Upper lobe of right lung (tissue), 1 donor: Measurements from ENCODE around the gene PRSS56. TPM values are rescaled to one million over a fixed set of nuclear protein-coding genes. Genes with fewer than 3 reads are reported as not detected.
A peak's percentile ranks its signal among the peaks of the same experiment; 100 is the strongest.

ENCODE experiments used
- ATAC-seq: fragments of 200-7000 bp; cut with Tn5 transposase; one replicate; pipeline ENCODE4 v1.9.1; 2020; ENCODE audit warnings: mild to moderate bottlenecking, moderate library complexity
- DNase-seq: peaks from one replicate; pipeline ENCODE4 v3.0.0-alpha.2; 2020
- H3K27ac ChIP-seq: fragments of 200-600 bp; one replicate; pipeline ENCODE4 v1.8.0; 2022
- H3K27me3 ChIP-seq: fragments of 200-600 bp; one replicate; pipeline ENCODE4 v1.8.0; 2022; ENCODE audit warnings: mild to moderate bottlenecking
- H3K36me3 ChIP-seq: fragments of 200-600 bp; one replicate; pipeline ENCODE4 v1.8.0; 2022
- H3K4me1 ChIP-seq: fragments of 200-600 bp; one replicate; pipeline ENCODE4 v1.8.0; 2022
- H3K4me3 ChIP-seq: fragments of 200-600 bp; one replicate; pipeline ENCODE4 v1.8.0; 2022; ENCODE audit warnings: mild to moderate bottlenecking
- H3K9me3 ChIP-seq: fragments of 200-600 bp; one replicate; pipeline ENCODE4 v1.8.0; 2022
- CTCF ChIP-seq: fragments of 200-600 bp; IDR thresholded peaks from one replicate; pipeline ENCODE4 v1.8.0; 2022; ENCODE audit warnings: antibody characterized with exemption
- intact Hi-C: fragments of 100-400 bp; cut with DNase I; formaldehyde crosslinking; loops from one replicate; pipeline ENCODE4 v1.11.0; 2022
- total RNA-seq: library from RNA; stranded (reverse); fragmentation: NEBNext Ultra II Directional; extraction: Animal tissue kit (Norgen Biotek cat#: 25700); gene quantifications from one replicate; pipeline ENCODE4 v1.2.1, GENCODE V29; 2021
- donor health status: DM: no; HTN: yes; CAD: no; lungs with severe emphysema.

The PRSS56 gene
- total RNA-seq, 1 donor from 2014 or later: not detected

GRCh38 chr2:232556426-232556825, 36.2 kb downstream of the PRSS56 start:
- no peak overlapping the region for H3K27ac ChIP-seq
- no peaks in the 10 kb centered on the region for H3K9me3 ChIP-seq
- peaks cover 64% of the 10 kb centered on the region for H3K36me3 ChIP-seq
- H3K27me3 ChIP-seq: no peaks in the 10 kb centered on the region
- intact Hi-C loops: no loop called here
- DNase-seq (no peak), ATAC-seq (no peak)
- H3K4me3 ChIP-seq: no peak overlapping the region
- TF ChIP-seq CTCF: no peak
- H3K4me1 ChIP-seq: peaks cover 30% of the 10 kb centered on the region

DNA sequence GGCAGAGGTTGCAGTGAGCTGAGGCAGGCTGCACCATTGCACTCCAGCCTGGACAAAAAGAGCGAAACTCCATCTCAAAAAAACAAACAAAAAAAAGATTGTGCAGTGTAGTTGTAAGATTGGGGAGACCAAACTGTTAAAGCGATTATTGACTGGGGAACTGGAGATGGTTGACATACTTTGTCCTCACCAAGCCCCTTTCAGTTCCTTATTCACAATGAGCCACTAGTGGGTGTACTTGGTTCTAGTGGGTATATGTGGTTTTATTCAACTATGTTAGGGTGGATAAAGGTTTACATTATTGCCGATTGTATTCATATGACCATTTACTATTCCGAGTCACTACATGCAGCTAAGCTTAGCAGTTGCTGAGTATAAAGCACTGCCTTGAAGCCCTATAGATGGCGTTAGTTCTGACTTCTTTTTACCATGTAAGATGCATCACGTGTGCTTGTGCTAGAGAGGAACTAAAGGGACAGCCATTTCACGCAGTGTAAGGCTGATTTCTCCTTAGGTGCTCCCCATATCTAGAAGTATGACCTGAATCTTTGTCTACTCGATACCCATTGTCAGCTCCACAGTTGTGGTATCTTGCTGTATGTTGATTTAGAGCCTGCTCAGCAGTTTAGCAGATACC, 42.4 kb downstream of the PRSS56 start:
- H3K4me3 ChIP-seq: no peak overlapping the region
- no peaks in the 10 kb centered on the region for H3K4me1 ChIP-seq
- no peaks in the 10 kb centered on the region for H3K9me3 ChIP-seq
- peaks cover 100% of the 10 kb centered on the region for H3K36me3 ChIP-seq
- intact Hi-C loops: no loop called here
- no peak for TF ChIP-seq CTCF
- DNase-seq (no peak), ATAC-seq (peak; percentile 50)
- no peak overlapping the region for H3K27ac ChIP-seq
- H3K27me3 ChIP-seq: no peaks in the 10 kb centered on the region

GRCh38 chr2:232563580-232563979, 43.4 kb downstream of the PRSS56 start:
- intact Hi-C loops: no loop called here
- ATAC-seq (peak; percentile 60), DNase-seq (no peak)
- H3K4me1 ChIP-seq: no peaks in the 10 kb centered on the region
- no peaks in the 10 kb centered on the region for H3K27me3 ChIP-seq
- TF ChIP-seq CTCF: no peak
- no peak overlapping the region for H3K4me3 ChIP-seq
- H3K9me3 ChIP-seq: no peaks in the 10 kb centered on the region
- no peak overlapping the region for H3K27ac ChIP-seq
- H3K36me3 ChIP-seq: peaks cover 100% of the 10 kb centered on the region

GRCh38 chr2:232567721-232568120, 47.5 kb downstream of the PRSS56 start:
- H3K27me3 ChIP-seq: no peaks in the 10 kb centered on the region
- ATAC-seq: no peak
- DNase-seq: no peak
- no peak overlapping the region for H3K4me3 ChIP-seq
- no peaks in the 10 kb centered on the region for H3K9me3 ChIP-seq
- intact Hi-C loops: no loop called here
- no peak overlapping the region for H3K27ac ChIP-seq
- no peaks in the 10 kb centered on the region for H3K4me1 ChIP-seq
- H3K36me3 ChIP-seq: peaks cover 99% of the 10 kb centered on the region
- TF ChIP-seq CTCF: no peak

DNA sequence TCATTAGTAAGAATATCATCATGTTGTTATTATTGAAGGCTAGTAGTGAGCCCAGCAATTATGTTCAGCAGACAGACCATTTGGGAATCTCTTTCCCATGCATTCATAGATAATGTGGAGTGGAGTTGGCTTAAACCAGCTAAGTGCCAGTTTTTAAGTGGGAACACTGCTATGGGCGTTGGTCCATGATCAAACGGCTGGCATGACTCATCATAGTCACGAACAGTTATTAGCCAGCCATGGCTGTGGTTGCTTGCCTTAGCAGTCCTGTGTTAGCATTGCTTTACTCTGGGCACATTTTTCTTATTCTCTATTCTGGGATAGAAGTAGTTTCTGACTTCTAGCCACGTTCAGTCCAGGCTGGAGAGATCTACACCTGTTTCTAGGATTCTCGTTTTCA, 48.0 kb downstream of the PRSS56 start:
- peaks cover 99% of the 10 kb centered on the region for H3K36me3 ChIP-seq

More for the DNA sequence above, 48.0 kb downstream of the PRSS56 start:
- DNase-seq: no peak
- TF ChIP-seq CTCF: no peak
- Histone ChIP-seq H3K27me3 (no peaks in the 10 kb centered on the region), H3K4me3 (no peak overlapping the region), H3K27ac (no peak overlapping the region), H3K4me1 (no peaks in the 10 kb centered on the region), H3K9me3 (no peaks in the 10 kb centered on the region)
- intact Hi-C loops: no loop called here
- ATAC-seq: peak; percentile 69
